RPMI7951 (cell line): ENCODE results near the gene CYP46A1. TPM values are rescaled to one million over a fixed set of nuclear protein-coding genes. Genes with fewer than 3 reads are reported as not detected.

Experiments used
- DNase-seq: peaks from one replicate; pipeline ENCODE4 v3.0.0-alpha.2; 2012; ENCODE audit warnings: low read depth
- total RNA-seq: library from RNA; depleted of rRNA; stranded (reverse); fragments of >200 nt; shearing (Covaris generic); gene quantifications from 2 replicates; pipeline ENCODE4 v1.2.3, GENCODE V29; 2014

CYP46A1 gene
- total RNA-seq, 1 experiment from 2014 or later = not detected

DNA sequence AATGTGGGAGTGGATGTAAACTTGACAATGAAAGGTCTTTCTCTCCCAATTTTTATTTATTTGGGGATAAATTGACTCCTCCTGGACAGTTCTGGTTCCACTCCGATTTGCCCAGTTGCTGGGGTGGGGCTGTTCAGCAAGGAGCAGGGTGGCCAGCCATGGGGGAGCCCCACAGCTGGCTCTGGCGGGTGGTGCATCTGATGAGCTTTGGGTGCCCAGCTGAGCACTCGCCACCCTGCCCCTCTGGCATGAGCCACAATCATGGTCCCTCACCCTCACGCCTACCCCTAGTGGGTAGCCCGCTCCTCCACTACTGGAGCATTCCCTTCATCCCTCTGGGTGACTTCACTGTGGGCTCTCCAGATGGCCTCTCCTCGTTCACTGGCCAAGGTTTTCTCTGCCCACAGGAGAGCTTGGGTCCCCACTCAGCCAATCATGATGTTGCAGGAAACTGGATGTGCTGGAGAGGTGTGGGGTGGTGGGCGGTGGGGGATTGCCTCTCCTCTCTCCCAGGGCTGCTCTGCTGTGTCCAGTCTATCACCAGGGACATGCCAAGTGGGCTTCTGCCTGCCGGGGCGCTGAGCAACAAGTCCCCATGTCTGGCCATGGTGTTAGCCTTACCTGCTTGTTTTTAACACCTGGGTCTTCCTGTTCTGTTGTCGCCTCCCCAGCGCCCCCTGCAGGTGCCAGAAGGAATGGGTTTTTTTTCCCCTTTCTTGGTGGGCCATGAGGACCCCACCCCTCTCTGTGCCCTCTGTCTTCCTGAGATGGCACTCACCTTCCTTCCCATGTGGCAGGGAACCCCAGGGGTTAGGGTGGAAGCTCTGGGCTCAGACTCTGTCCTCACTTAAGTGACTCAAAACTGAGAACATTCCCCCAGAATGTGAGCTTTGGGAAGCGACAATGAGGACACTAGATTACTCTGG is 3.4 kb downstream of the CYP46A1 start:
- no peak for DNase-seq

DNA sequence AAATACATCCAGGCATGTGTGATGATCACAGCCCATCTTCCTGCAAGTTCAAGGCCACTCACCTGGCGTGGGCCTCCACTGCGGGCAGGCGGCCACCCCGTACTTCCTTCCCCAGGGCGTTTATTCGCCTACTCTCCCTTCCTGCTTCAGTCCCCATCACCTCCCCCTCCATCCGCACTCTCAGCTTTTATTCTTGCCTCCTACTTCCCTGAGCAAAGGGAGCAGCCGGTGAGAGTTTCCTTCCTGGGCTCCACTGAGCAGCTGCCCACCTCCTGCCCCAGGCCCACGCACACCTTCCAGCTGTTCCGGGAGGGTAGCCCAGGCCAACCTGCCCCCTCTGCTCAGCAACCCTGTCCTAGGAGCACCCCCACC is 4.1 kb downstream of the CYP46A1 start:
- DNase-seq = no peak

DNA sequence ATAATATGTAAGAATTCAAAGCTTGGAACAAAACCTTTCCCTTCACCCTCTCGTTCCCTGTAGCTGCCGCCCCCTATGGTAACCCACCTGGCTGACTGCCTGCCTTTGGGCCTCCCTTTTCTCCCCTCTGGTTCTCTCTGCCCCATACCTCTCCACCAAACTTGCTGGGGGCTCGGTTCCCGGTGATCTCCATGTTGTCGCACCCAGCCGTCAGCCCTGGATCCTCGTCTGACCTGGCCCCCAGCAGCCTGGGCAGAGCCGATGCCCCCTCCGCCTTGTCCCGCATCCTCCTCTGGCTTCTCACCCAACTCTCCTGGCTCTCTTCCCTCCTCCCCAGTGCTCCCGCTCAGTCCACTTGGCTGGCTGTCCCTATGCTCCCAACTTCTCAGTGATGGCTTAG is 4.5 kb downstream of the CYP46A1 start:
- no peak for DNase-seq

DNA sequence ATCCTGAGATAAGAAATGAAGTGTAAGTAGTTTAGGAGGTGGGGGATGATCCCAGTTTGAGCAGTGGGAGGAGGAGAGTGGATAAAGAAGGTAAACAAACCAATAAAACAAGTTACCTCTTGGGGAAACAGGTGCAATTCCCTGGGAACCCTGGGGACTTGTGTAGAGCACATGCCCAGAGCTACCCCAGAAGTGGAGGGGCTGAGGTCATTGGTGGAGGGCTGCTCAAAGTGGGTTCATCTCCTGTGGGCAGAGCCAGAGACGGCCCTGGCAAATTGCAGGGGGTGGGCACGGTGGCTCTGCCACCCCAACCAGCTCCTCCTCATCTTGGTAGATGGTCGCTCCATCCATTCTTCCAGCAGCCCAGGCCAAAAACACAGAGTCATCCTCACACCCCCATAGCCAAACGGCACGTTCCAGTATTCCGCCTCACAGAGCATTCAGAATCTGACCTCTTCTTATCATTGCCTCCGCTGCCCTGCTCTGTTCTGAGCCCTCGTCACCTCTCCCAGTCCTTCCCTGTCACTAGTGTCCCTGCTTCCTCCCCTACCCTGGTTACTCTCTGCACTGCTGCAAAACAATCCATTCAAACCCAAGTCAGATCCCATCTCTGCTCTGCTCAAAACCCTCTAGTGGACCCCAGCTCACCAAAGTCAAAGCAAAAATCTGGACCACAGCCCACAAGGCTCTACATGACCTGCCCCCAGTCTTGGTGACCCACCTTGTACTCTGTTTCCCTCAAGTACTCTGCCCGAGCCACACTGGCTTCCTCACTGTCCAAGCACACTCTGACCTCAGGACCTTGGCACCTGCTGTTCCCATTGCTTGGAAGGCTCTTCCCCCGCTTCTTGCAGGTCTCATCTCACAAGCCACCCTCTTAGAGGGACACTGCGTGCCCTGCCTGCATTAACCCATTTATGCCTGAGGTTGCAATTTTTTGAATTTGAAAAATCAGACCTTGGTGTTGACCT is 5.5 kb downstream of the CYP46A1 start:
- DNase-seq = no peak

DNA sequence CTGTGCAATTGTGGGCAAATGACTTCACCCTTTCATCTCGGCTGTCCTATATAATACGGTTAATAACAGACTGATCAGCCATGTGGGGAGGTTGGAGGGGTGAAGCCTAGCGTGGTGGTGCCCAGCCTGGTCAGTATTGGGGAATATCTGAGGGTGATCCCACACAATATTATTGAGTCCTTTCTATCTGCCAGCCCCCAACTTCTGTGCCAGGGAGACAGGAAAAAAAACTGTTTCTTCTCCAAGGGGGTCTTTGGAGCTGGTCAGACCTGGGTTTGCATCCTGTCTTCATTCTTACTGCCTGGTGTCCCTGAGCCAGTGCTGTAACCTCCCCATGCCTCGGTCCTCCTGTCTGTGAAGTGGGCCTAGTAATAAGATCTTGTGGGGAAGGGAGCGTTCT is 6.5 kb downstream of the CYP46A1 start:
- no peak for DNase-seq

DNA sequence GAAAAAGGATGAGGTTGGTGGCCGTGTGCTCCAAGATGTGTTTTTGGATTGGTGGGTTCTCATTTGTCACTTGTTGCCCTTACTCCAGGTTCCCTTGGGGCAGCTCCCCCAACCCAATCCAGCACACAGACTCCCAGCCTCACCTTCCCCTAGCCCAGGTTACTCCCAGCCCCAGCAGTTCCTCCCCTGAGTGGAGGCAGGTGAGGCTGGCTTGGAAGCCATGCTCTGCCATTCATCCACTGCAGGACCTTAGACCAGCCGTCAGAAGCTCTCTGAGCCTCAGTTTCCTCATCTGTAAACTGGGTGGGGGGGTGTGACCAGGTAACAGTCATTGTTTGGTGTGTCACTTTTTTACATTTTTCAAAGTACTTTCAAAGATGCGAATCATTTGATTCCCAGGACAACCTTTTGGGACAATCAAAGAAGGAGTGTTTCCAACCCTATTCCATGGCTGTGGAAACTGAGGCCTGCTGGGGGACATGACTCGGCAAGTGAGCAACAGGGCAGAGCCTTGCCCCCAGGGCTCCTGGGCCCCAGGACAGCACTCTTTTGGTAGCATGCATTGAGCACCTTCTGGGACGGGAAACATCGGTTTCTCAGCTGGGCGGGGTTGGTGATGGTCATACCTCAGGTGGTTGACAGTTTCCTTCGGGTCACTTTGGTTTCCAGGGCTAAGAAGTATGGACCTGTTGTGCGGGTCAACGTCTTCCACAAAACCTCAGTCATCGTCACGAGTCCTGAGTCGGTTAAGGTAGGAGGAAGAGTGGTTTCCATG is 7.2 kb downstream of the CYP46A1 start:
- DNase-seq = no peak

DNA sequence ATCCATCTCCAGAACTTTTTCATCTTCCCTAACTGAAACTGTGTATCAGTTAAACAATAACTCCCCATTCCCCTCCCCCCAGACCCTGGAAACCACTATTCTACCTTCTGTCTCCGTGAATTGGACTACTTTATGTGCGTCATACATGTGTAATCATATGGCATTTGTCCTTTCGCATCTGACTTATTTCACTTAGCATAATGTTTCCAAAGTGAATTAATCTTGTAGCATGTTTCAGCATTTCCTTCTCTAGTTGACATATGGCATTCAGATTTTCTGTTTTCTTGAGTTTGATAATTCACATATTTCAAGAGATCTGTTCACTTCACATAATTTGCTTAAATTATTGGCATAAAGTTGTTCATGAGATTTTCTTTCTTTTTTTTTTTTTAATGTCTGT is 9.8 kb downstream of the CYP46A1 start:
- DNase-seq = no peak

DNA sequence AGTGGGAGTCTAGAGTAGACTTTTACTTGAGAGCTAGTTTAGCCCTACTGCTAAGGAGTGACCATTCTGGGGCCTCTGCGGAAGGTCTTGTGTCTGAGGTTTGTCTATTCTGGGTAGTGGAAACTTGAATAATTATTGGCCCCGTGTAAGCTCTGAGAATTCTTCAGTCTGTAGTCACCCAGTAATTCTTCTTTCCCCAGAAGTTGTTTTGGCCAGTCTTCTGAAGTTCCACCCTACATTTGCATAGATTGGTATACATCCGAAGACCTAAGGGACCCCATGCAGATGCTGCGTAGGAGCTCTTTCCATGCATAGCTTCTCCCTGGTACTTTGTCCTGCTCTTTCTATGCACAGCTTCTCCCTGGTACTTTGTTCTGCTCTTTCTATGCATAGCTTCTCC is 12.8 kb downstream of the CYP46A1 start:
- DNase-seq = no peak

DNA sequence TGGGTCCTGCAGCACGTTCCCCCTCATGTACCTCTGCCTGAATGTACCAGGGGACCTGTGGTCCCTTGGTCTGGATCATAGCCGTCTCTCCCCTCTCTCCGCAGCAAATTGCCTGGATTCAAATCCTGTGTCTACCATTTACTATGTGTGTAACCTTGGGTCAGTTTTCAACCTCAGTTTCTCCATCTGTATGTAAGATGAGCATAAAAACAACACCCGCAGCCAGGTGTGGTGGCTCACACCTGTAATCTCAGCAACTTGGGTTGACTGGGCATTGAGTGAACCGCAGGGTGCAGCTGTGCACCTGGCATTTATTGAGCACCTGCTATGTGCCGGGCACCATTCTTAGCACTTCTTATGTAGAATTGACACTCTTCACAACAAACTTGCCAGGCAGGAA is 14.1 kb downstream of the CYP46A1 start:
- no peak for DNase-seq

- DNase-seq = no peak
Observed at GRCh38 chr14:99698642-99699041, 14.5 kb downstream of the CYP46A1 start.

DNA sequence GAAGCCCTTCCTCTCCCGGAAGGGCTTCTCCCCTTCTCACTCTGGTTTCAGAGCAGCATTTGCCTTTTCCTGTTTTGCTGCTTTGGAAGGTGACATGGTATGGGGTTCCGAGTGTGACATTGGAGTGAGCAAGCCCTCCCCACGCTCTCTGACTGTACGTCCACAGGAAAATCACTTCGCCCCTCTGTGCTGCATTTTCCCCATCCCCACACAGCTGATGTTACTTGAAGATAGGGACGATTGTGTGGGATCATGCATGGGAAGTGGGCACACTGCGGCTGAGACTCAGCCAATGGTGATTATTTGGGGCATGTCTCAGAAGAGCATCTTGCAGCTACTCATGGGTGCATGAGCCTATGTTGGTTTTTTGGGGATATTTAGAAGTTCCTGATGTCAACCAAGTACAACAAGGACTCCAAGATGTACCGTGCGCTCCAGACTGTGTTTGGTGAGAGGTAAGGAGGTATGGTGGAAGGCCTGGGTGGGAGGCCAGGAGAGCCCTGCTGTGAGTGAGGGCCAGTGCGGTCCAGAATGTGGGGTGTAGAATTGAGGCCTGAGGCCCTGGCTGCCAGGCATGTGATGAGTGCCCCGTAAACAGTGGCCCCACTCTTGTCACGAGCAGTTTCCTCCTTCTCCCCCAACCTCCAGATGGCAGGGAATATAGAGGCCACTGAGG is 15.1 kb downstream of the CYP46A1 start:
- no peak for DNase-seq

- no peak for DNase-seq
Observed at GRCh38 chr14:99699861-99700260, 15.8 kb downstream of the CYP46A1 start.

DNA sequence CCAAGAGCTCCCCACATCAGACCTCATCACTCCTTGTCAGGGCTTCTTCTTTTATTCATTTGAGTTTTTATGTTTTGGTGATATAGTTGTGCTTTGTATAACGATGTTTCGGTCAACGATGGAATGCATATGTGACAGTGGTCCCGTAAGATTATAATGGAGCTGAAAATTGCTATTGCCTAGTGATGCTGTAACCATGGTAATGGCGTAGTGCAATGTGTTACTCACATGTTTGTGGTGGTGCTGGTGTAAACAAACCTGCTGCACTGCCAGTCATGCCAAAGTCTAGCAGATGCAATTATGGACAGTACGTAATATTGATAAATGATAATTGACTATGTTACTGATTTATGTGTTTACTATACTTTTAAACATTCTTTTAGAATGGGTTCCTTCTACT is 16.3 kb downstream of the CYP46A1 start:
- DNase-seq = no peak

GRCh38 chr14:99701260-99701659 is 17.2 kb downstream of the CYP46A1 start:
- DNase-seq = no peak

GRCh38 chr14:99702115-99702514 is 18.0 kb downstream of the CYP46A1 start:
- DNase-seq = no peak

DNA sequence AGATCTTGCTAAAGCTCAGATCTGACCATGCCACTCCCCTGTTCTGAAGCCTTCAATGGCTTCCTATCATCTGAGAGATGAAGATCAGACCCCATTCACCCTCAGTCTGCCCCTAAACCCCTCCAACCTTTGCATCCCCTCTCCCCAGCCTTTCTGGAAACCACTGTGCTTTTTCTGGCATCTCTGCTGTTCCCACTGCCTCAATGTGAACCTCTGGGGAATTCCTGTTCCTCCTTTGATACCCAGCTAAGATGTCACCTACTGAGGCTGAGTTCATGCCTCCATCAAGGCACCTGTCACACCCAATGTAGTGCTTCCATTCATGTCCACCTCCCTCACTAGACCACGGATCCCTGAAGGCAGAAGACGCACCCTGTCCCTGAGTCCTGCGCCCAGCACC is 19.3 kb downstream of the CYP46A1 start:
- no peak for DNase-seq

DNA sequence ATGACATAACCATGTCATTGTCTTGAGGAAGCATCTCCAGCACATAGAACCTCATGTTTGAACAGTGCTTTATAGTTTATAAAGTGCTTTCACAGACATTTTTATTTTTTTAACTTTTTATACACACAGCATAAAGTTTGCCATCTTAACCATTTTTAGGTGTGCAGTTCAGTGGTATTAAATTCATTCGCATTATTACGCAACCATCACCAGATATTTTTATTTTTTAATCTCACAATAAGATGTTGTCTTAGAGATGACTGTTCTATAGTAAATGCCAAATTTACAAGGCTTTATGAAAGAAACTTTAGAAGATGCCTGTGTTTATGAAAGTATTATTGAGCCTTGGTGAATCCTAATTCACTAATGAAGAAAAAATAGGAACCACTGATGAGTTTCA is 19.9 kb downstream of the CYP46A1 start:
- DNase-seq = no peak

GRCh38 chr14:99706107-99706900 is 22.2 kb downstream of the CYP46A1 start:
- DNase-seq = no peak

- DNase-seq = no peak
Observed at GRCh38 chr14:99707420-99707819, 23.3 kb downstream of the CYP46A1 start.

DNA sequence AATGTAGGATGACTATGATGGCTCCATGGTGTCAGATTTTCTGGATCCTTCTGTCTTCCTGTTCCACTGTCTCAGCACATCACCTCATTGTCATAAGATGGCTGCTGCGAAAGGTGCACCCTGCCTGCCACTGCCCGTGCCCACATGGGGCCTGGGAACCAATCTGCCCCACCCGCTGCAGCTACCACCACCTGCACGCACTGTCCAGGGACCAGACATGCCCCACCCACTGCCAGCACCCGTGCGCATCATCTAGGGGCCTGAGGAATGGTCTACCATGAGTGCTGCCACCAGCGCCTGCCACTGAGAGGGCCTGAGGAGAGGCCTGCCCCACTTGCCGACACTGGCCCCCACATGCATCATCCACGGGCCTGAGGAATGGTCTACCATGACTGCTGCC is 23.8 kb downstream of the CYP46A1 start:
- no peak for DNase-seq

- DNase-seq = no peak
Observed at GRCh38 chr14:99708449-99708848, 24.4 kb downstream of the CYP46A1 start.
